Fibroblast of lung (primary cell): ENCODE results near the gene BMP4.

Experiments used
- EZH2 ChIP-seq: IDR thresholded peaks from 2 replicates; pipeline ENCODE4 v1.5.1; 2012; ENCODE audit warnings: low read length, control low read depth, mild to moderate bottlenecking; ENCODE audit errors: missing control alignments
- TF ChIP-seq, protein P1 (sequence below), 2 donors: IDR thresholded peaks in 1 of 2; conservative IDR thresholded peaks in 1 of 2; 1 replicate in 1 of 2; 2 replicates in 1 of 2; pipeline ENCODE4 v1.5.1; 2011 to 2012; ENCODE audit warnings: low read length in 2 of 2, control low read depth in 1 of 2, inconsistent platforms in 1 of 2, low read depth in 1 of 2, mild to moderate bottlenecking in 1 of 2

DNA sequence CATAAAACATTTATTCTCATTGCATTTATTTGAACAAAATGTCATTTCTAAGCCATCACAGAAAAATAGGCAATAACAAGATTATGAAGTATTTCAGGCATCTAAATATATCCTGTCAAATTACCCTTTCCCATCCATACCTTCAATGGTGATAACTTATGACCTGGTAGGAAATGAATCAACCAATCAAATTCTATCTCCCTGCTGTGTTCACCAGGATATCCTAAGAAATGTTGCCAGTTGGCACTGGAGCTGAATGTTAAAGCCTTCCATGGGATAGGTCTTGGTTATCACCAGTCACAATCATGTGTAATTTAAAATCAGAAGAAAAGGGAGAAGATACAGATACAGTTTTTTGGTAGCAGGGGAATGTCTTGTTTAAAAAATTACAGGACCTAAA is 23.7 kb downstream of the BMP4 start:
- TF ChIP-seq, protein P1, sequence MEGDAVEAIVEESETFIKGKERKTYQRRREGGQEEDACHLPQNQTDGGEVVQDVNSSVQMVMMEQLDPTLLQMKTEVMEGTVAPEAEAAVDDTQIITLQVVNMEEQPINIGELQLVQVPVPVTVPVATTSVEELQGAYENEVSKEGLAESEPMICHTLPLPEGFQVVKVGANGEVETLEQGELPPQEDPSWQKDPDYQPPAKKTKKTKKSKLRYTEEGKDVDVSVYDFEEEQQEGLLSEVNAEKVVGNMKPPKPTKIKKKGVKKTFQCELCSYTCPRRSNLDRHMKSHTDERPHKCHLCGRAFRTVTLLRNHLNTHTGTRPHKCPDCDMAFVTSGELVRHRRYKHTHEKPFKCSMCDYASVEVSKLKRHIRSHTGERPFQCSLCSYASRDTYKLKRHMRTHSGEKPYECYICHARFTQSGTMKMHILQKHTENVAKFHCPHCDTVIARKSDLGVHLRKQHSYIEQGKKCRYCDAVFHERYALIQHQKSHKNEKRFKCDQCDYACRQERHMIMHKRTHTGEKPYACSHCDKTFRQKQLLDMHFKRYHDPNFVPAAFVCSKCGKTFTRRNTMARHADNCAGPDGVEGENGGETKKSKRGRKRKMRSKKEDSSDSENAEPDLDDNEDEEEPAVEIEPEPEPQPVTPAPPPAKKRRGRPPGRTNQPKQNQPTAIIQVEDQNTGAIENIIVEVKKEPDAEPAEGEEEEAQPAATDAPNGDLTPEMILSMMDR (conservative IDR thresholded peaks at IDR 0.05 in 1 of 2, IDR thresholded peaks at IDR 0.05 in 1 of 2; ENCODE audit: low read depth in 1 of 2, low read length in 2 of 2), result no peak
- TF ChIP-seq EZH2, result no peak
